ENCODE results near the gene MARK1.

GRCh38 chr1:220527279-220527907, 543 bp upstream of the MARK1 start:
- TF ChIP-seq CTCF (IDR thresholded peaks at IDR 0.05) (no peak), POLR2A (IDR thresholded peaks at IDR 0.05) (no peak)

All from ovary (tissue), 3 donors.